Measurements from ENCODE around the gene HNRNPA2B1. TPM values are rescaled to one million over a fixed set of nuclear protein-coding genes. Genes with fewer than 3 reads are reported as not detected.

The HNRNPA2B1 gene
- total RNA-seq, 3 donors from 2014 or later: 345 to 441 (median 379) TPM

DNA sequence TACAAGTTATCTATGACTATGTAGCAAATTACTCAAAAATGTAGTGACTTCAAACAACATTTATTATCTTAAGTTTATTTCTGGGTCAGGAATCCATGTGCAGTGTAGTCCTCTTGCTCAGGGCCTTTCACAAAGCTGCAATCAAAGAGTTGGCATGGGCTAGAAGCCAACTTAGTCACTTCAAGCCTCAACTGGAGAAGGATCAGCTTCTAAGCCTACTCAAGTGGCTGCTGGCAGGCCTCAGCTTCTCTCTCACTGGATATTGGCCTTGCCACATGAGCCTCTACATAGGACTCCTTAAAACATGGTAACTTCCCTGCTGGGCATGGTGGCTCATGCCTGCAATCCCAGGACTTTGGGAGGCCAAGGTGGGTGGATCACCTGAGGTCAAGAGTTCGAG is 53.5 kb downstream of the HNRNPA2B1 start:
- DNase-seq (no peak), ATAC-seq (no peak)
- Histone ChIP-seq H3K36me3 (ENCODE audit: low read depth) (no peaks in the 10 kb centered on the region), H3K9me3 (no peaks in the 10 kb centered on the region), H3K4me3 (no peak overlapping the region), H3K4me1 (ENCODE audit: low read depth) (no peaks in the 10 kb centered on the region)
- TF ChIP-seq, protein P1, sequence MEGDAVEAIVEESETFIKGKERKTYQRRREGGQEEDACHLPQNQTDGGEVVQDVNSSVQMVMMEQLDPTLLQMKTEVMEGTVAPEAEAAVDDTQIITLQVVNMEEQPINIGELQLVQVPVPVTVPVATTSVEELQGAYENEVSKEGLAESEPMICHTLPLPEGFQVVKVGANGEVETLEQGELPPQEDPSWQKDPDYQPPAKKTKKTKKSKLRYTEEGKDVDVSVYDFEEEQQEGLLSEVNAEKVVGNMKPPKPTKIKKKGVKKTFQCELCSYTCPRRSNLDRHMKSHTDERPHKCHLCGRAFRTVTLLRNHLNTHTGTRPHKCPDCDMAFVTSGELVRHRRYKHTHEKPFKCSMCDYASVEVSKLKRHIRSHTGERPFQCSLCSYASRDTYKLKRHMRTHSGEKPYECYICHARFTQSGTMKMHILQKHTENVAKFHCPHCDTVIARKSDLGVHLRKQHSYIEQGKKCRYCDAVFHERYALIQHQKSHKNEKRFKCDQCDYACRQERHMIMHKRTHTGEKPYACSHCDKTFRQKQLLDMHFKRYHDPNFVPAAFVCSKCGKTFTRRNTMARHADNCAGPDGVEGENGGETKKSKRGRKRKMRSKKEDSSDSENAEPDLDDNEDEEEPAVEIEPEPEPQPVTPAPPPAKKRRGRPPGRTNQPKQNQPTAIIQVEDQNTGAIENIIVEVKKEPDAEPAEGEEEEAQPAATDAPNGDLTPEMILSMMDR (IDR thresholded peaks at IDR 0.05): no peak
- intact Hi-C loops (cut with DNase I, micrococcal nuclease): no loop called here

DNA sequence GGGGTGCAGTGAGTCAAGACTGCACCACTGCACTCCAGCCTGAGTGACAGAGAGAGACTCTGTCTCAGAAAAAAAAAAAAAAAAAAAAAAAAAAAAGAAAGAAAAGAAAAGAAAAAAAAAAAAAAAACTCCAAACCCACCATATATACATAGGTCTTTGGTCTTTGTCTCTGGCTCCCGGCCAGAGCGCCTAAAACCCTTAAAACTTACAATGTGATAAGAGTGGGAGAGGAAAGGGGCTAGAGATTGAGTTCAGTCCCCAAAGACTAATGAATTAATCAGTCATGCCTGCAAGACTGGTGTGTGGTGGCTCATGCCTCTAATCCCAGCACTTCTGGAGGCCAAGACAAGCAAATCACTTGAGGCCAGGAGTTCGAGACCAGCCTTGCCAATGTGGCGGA is 55.3 kb downstream of the HNRNPA2B1 start:
- intact Hi-C loops (cut with DNase I, micrococcal nuclease): no loop called here
- TF ChIP-seq, protein P1 (IDR thresholded peaks at IDR 0.05): no peak
- no peak for ATAC-seq
- no peaks in the 10 kb centered on the region for H3K36me3 ChIP-seq (ENCODE audit: low read depth)
- H3K9me3 ChIP-seq: no peaks in the 10 kb centered on the region
- H3K4me3 ChIP-seq: no peak overlapping the region
- DNase-seq: no peak
- no peaks in the 10 kb centered on the region for H3K4me1 ChIP-seq (ENCODE audit: low read depth)

DNA sequence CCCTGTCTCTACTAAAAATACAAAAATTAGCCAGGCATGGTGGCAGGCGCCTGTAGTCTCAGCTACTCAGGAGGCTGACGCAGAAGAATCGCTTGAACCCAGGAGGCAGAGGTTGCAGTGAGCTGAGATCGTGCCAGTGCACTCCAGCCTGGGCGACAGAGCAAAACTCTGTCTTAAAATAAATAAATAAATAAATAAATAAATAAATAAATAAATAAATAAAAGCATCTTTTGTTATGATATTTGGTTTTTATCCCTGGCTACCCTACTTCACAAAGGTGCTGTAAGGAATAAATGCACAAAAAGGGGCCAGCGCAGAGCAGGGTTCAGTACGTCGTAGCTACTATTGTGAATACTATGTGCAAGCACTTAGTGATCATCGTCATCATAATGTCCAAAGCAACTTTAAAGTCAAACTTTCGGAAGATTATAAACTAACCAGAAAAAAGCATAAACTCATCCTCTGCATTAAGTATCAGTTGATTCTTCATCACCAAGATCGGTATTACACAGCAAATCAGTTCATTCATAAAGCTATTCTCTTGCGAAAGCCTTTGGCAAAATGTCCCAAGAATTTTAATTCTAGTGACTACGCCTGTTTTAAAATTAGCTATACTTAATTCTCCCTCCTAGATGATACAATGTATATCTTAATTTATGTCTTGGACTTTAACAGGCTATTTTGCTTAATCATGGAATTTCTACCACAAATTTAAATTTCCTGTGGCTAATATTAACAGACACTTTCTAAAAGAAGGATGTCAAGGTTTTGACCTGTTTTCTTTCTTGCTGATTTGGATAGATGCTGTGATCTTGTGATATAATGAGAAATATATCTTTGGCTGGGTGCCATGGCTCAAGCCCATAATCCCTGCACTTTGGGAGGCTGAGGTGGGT is 56.1 kb downstream of the HNRNPA2B1 start:
- intact Hi-C loops (cut with DNase I, micrococcal nuclease): no loop called here
- TF ChIP-seq, protein P1 (IDR thresholded peaks at IDR 0.05): no peak
- no peaks in the 10 kb centered on the region for H3K9me3 ChIP-seq
- no peaks in the 10 kb centered on the region for H3K36me3 ChIP-seq (ENCODE audit: low read depth)
- ATAC-seq: no peak
- DNase-seq: no peak
- no peaks in the 10 kb centered on the region for H3K4me1 ChIP-seq (ENCODE audit: low read depth)
- no peak overlapping the region for H3K4me3 ChIP-seq

DNA sequence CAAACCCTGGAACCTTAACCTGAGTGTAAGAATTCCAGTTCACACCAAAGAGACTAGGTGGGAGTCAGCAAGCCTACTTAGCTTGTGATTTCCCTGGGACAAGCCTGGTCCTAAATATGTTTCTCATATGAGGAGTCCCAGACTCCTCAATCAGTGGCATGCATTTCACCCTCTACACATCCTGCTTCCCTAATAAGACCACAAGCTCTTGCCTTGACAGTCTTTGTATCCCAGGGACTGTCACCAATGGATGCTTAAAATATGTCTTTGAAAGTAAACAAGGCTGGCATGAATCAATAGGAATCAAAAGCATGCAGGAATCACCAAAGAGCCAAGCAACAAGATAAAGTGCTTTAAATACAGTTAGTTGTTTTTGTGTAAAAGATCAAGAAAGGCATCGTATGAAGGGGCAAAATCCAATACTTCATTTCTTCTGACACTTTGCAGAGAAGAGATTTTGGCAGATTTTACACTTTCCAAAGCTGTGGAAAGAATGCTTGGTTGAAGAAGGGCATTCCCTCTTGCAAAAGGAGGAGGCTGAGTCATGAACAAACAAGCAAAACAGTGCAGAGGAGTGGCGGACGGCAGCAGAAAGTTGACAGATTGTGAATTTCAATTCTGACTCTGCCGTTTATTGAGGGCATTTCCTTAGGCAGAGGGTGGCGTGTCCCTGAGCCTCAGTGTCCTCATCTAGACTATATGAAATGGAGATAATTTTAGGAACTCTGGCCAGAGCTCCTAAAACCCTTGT is 57.1 kb downstream of the HNRNPA2B1 start:
- no peaks in the 10 kb centered on the region for H3K36me3 ChIP-seq (ENCODE audit: low read depth)
- no peak for ATAC-seq
- no peaks in the 10 kb centered on the region for H3K4me1 ChIP-seq (ENCODE audit: low read depth)
- intact Hi-C loops (cut with DNase I, micrococcal nuclease): no loop called here
- H3K4me3 ChIP-seq: no peak overlapping the region
- H3K9me3 ChIP-seq: no peaks in the 10 kb centered on the region
- TF ChIP-seq, protein P1 (IDR thresholded peaks at IDR 0.05): no peak
- DNase-seq: no peak

DNA sequence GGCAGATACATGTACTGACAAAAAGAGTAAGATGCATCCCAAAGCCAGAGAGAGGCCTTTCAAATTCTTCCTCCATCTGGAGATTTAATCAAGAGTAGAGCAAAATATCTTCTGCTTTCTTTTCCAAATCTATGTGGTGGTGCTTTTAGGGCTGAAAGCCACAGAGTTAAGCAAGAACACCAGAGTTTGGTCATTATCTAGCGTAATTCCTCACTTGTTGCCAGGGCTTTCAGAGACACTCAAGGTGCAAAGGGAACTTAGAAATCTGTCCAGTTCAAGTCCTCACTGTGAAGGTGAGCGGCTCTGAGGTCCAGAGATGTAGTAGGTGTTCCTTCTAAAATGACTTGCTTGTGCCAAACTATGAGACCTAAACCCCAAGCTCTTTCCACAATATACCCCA is 59.5 kb downstream of the HNRNPA2B1 start:
- H3K36me3 ChIP-seq (ENCODE audit: low read depth): no peaks in the 10 kb centered on the region
- H3K4me1 ChIP-seq (ENCODE audit: low read depth): no peaks in the 10 kb centered on the region
- no peak overlapping the region for H3K4me3 ChIP-seq
- no peak for ATAC-seq
- intact Hi-C loops (cut with DNase I, micrococcal nuclease): no loop called here
- TF ChIP-seq, protein P1 (IDR thresholded peaks at IDR 0.05): no peak
- no peaks in the 10 kb centered on the region for H3K9me3 ChIP-seq
- DNase-seq: no peak

Measured in mucosa of descending colon (tissue), 3 donors.